ENCODE results near the gene FHIT.

FHIT gene

DNA sequence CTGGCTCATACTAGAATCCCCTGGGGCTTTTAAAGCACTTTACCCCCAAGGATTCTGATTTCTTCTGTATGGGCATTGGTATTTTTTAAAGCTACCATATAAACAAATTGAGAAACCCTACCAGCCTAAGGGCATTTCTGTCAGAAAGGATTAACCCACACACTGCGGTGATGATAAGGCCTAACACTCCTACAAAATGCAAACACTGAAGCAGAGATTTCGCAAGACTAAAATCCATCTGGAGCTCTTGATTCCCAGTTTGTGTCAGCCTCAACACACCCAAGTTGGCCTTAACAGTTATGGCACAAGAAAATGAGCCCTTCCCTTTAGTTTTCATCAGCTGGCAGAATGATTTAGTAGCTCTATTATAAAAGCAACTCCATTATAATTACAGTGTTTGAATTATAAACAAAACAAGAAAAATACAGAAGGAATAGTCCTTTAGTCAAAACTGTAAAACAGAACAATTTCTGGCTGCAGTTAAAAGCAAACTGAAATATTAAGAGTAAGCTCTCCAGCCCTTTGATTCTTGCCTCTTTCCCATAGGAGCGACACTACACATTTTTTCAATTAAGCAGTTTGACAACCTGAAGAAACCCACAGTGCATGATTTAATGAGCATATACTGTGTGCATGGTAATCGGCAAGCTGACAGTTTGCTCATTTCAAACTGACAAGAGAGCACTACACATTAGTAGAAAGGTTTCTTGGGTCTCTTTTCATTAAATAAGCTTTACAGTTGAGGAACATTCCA is 441.2 kb downstream of the FHIT start:
- no peak for DNase-seq

DNA sequence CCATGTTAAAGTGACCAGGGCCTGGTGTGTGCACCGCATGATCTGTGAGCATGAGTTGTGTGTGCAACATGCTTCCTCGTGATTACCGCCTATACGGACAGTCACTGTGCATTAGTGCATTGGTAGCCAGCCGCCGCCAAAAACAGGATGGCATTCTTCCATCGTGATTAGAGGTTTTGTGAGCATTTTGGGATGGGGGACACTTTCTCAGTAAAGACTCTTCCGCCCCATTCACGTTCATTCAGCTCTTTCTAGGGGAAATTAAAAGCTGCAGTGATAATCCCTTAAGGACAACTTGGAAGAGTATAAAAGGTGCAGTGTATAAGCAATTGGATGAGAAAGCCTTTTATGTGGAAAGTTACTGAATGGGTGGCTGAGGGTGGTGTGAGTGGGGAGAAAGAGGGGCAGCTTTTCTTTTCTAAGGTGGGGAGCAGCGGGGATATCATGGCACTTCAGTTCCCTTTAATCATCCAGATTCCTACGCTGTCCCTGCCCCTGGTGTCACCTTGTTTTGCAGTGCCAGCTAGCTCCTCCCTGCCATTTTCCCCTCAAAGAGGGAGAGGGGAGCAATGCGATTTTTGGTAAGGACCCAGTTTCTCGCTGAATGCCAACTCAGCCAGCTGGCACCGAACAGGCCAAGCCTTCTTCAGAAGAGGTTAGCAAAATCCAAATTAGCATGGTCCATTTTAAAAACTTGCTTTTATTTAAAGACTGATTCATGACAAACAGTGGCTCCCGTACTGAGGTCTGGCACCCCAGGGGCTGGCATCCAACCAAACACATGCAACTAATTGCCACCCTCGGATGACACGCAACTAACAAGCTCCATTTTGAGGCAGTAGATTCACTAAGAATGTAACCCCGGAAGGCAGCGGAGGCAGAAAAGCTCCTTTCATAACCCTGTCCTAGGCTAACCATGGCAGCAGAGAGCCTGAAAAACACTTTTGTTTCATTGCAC is 447.8 kb downstream of the FHIT start:
- no peak for DNase-seq

DNA sequence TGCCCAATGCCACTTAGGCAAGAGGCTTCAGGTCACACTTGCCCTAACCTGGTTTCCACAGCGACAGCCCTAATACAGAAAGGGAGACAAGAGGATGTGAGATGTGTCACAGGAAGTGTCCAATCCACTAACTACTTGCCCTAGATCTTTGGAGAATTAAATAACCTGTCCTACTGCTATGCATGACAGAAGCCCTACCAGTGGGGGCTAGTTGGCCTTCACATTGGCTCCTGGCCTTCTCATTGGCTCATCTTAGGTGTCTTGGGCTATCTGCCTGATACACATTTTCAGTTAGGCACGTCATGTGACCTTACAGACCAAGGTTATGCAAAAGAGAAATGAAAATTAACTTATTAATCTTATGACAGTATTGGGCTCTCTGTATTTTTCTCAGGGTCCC is 449.9 kb downstream of the FHIT start:
- DNase-seq: no peak

DNA sequence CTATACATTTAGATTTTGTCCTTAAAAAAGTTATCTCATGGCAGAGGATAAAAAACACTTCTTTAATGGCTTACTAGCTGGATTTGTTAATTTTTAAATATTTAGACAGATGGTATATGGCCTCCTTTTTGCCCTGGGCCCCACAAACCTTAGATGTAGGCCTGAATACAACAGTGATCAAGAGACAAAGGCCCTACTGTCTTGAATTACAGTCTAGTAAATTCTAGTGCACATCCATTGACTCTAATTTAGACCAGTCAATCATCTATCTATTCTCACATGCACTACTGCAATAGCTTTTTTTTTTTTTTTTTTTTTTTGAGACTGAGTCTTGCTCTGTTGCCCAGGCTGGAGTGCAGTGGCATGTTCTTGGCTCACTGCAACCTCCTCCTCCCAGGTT is 452.8 kb downstream of the FHIT start:
- no peak for DNase-seq

DNA sequence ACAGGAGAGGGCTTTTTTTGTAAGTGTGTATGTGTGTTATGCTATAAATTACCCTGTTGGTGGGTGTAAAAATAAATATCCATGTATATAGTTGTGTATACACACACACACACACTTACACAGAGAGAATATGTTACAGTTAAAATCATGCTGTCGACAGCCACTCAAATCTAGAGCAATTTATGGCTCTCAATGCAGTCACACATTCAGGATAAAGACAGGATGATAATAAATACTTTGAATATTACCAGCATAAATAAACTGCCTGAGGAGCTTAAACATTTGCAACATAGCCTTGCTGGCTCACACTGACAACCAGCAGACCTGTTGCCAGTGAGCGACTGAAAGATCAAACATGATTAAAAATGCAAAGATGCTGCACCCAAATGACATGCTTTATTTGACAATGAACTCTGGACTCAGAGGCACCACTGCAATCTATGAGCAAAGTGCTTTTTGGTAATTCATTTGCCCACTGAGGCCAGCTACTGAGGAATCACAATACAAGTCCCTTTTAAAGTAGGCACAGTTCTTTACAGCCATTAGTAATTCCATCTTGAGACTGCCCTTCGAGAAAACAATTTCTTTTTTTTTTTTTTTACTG is 458.9 kb downstream of the FHIT start:
- DNase-seq: no peak

DNA sequence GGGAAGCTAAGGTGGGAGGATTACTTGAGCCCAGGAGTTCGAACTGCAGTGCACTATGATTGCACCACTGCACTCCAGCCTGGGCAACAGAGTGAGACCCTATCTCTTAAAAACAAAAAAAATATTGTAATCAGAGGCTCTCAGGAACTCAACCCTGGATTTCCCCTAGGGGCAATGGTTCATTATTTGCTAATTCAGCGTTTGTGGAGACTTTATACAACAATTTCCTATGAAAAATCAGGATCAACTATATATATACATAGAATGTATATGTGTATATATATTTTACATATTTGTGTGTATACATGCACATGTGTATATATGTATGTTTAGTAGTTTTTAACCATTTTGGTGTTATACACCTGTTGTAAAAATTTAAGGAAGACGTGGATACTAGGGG is 463.1 kb downstream of the FHIT start:
- no peak for DNase-seq

DNA sequence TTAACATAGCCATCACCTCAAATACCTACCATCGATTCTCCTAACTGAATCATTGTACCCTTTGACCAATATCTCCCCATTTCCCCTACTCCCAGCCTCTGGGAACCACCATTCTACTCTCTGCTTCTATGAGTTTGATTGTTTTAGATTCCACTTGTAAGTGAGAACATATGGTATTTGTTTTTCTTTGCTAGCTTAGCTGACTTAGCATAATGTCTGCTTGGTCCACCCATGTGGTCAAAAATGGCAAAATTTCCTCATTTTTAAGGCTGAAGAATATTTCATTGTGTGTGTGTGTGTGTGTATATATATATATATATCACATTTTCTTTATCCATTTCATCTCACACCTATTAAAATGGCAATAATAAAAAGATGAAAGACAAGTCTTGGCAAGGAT is 469.3 kb downstream of the FHIT start:
- no peak for DNase-seq

DNA sequence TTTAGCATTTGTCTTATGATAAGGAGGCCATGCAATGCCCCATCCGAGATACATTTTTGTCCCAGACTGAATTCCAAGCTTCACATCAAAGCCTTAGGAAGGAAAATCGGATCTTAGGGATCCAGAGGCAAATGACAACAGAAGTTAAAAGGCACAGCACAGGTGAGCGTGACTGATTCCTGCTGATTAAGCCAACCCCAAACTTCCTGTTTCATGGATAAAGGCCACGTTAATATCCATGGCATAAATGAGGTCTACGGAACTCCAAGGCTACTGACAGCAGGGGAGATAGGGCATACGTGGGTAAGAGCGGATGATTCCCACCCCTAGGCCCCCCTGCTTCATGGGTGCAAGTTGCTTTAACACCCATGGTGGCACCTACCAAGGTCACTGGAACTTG is 471.6 kb downstream of the FHIT start:
- DNase-seq: no peak

DNA sequence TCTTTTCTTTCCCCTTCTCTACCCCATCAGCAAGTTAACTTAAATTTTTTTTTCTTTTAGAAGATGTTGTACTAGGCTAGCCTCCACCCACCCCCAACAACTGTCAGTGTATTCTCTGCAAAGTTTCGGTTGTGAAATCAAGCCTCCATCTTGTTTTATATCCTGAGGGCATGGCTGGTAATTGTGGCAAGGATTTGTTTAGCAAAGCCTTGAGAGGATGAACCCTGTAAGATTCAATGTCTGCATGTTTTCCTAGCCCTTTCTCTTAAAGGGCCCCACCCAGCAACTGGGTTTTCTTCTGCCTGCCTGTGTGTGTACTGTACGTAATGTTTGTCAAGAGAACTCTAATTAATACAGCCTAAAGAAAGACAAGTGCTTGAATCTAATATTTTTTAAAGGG is 475.3 kb downstream of the FHIT start:
- no peak for DNase-seq

DNA sequence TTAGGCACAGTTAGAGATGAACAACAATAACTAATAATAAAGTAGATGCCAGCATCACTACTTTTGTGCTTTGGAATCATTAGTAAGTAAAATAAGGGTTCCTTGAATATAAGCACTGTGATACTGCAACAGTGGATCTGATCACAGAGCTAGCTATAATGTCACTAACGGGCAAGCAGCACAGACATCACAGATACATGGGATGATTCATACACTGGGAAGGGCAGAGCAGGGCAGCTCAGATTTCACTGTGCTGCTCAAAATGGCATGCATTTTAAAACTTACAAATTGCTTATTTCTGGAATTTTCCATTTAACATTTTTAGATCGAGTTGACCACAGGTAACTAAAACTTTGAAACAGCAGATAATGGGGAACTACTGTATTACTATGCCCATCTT is 476.6 kb downstream of the FHIT start:
- DNase-seq: no peak

DNA sequence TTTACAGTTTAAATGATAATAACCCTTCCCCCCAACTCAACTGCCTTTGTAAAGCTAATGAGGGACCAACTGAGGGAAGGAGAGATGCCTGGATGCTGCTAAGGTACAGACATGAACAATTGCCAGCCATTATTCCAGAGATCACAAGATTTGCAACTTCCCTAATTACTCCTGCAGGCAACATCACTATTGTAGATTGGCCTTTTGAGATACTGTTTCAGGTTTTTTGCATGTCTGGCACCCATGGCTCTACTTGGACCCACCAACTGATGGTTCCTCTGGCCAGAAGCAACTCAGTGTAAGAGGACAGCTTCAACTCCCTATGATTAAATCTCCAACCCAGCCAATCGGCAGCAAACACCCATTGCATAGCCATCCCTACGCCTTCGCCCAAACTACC is 478.7 kb downstream of the FHIT start:
- DNase-seq: no peak

DNA sequence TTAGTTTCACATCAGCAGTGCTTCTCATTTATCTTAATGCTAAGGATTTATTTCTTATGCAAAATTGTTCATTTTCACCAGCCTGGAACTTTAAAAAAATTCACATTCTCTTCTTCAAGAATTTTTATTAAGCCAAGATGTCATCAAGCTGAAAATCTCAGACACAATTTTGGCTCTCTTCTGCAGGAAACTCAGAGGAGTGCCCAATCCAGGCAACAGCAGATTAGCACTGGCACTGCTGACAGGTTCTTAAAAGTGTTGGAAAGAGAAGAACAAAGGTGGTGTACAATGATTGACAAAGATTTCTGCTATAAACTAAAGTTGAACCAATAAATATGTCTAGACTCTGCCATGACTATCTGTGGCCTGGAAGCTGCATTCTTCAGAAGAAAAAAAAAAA is 479.5 kb downstream of the FHIT start:
- no peak for DNase-seq

DNA sequence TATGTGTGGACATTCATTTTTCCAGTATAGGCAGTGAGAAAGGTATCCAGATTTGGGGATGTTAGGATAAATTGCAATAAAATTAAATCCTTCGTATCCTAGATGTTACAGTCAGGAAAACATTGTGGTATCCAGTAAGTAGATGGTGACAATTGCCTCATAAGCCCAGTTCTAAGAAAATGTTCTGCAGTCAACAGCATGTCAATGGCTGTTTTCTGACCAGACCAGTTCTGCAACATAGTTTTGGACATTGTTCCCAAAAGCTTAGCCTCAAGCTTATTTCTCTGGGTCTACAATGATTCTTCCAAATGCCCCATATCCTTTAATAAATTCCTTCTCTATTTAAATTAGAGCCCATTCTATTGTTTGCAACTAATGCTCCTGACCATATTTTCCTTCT is 480.7 kb downstream of the FHIT start:
- DNase-seq: no peak

DNA sequence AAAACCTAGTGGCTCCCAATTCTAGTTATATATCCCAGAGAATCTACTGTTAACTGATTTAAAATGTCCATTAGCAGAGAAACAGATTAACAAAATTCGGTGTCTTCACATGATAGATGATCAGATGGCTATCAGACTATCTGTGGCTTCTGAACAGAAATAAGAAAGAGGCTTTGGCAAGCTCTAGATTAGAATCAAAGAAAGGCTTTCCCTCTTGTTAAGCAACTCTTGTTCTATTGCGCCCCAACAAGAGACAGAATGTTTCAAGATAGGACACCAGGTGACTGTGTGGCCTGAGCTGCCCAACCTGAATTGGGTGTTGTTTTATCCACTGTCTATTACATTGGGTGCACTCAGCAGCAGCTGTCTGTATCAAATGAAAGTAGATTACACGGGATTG is 483.7 kb downstream of the FHIT start:
- no peak for DNase-seq

DNA sequence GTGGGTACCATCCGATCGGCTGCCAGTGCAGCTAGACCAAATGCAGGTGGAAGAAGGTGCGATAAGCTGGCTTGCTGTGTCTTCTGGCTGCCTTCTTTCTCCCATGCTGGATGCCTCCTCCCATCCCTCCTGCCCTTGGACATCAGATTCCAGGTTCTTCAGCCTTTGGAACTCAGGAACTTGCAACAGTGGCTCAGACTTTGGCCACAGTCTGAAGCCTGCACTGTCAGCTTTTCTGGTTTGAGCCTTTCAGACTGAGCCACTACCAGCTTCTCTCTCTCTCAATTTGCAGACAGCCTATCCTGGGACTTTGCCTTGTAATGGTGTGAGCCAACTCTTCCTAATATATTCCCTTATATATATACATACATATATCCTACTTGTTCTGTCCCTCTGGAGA is 485.5 kb downstream of the FHIT start:
- DNase-seq: no peak

DNA sequence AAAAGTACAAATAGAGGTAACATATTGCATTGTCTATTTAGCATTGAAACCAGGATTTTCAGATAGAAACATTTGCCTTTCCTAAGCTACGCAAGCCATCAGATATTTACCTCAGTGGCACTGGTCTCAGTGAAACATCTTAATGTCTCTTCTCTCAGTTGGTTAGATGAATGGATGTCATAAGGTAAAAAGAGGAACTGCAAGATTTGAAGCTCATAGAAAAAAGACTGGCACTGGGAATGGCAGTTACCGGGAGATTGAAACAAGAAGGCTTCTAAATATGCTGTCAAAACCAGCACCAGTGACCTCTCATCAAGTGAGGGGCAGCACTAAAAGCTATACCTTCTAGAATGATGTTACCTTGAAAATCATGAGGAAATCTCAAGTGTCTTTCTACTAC is 486.4 kb downstream of the FHIT start:
- DNase-seq: no peak

DNA sequence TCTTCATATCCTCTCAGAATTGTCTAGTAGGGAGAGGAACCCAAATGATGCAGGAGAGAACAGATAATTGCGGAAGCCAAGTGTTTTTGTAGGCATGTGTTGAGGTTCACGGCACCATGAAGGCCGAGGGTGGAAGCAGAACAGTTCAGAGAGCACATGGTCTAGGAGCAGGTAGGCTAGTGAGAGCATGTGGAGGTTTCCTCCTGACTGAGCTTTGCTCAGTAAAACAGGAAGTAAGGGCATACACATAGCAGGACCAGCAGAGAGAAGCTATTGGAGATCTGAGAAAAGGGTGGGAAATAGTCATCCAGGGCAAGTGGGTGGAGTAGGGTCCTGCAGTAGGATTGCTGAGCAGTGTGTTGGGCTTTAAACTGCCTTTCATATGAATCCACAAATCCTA is 491.1 kb downstream of the FHIT start:
- DNase-seq: no peak

DNA sequence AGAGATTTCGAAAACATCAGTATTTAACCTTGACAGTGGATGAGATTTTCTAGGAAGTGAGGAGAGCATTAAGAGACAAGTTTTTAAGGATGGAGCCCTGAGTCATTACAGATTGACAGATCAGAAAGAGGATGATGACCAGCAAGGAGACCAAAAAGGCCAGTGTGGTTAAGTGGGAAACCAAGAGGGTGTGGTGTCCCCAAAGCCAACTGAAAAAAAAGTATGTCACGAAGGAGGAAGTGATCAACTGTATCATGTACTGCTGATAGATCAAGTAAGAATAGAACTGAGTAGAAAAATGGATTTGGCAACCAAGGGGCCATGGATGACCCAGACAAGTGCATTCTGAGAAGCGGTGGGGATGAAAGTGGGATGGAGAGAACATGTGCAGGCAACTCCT is 491.8 kb downstream of the FHIT start:
- no peak for DNase-seq

DNA sequence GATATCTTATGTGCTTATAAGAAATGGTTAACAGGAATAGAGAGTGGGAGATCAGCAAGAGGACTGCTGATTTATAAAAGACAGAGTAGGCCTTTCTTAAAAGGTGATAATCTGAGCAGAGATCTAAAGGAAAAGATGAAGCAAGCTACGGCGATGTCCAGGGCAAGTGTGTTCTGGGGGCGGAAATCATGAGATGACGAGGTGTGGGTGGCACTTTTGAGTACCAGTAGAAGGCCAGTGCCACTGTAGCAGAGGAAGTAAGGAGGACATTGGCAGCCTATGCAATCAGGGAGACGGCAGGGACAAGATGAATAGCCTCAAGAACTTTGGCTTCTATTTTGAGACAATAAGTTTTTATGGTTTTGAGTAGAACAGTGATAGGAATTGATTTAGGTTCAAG is 492.4 kb downstream of the FHIT start:
- DNase-seq: no peak

DNA sequence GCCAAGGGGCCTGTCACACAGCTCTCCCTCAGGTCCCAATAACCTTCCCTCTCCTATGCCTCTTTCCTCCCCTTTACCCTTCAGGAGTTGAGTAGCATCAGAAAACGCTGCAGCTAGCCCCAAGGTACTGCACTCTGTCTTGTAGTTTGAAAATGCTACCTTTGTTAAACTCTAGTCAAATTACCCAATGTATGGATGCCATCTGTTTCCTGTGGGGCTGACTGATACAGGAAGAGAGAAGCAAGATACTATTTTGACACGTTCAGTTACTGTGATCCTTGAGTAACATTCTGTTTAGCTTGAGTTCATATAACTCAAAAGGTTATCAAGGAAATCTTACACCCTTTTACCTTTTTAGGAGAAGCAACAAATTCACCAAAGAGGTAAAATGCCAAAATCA is 493.1 kb downstream of the FHIT start:
- DNase-seq: no peak

DNA sequence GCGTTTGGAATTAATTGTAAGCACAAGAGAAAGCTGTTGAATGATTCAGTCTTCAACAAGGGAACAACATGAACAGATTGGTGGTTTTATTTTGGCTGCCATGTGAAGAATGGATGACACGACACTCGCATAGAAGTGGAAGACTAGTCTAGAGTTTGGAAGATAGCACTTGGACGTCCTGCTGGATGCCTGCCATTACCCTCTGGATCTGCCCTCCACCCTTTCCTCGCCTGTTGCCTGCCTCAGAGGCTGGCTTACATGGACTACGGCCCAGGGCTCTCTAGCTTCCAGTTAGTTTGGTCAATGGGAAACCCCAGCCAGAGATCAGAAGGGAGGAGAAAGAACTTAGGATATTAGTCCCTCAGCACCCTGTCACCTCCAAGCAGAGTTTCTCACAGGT is 493.5 kb downstream of the FHIT start:
- no peak for DNase-seq

DNA sequence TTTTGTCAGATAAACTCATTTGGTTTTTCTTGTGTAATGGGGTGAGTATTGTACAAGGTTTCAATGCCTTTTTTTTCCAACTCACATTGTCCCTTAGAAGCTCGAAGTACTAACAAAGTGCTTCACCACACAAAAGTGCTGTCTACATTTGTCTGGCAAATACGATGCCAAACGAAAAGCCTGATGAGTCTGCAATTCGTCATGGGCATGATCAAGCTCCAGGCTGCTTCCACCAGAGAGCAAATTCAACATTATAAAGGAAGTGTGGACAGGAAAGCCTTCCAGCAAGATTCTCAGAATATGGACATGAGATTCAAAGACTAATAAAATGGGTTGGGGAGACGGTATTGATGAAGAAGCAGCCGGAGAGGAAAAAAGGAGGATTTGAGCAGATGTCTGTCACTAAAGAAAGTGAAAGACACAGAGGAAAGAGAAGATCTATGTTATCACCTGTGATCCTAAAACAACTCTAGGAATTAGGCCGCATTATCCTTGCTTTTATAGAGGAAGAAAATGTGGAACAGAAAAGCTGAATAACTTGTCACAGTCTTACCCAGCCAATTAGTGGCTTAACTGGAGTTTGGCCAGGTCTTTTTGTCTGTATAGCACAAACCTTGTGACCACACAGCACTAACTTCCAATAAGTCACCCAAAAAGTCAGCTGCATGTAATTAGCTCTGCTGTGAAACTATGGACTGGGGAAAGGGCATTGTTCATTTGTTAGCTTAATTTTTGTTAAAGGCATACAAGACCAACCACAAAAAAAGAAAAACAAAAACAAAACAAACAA is 494.8 kb downstream of the FHIT start:
- no peak for DNase-seq

DNA sequence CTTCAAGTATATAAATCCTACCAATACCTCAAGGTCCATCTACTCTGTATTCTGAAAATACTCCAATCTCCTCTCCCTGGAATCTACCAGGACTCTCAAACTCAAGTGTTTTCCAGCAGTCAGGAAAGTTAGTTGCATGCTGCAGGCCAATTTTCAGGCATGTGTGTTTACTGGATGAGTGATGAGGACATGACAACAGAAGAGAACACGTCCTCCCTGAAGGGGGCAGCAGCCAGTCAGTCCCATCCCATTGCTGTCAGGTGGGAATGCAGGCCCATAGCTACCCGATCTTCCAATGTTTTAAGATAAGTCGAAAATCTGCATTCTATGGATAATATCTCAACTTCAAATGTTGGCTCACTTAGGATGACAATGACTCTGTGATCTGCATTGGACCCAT is 496.2 kb downstream of the FHIT start:
- DNase-seq: no peak

All from central memory CD4-positive, alpha-beta T cell (primary cell).